Renal cortex interstitium (tissue), 15 donors: ENCODE results near the gene SPEM3. TPM values are rescaled to one million over a fixed set of nuclear protein-coding genes. Genes with fewer than 3 reads are reported as not detected.

ENCODE experiments used
- DNase-seq, 11 donors: peaks; one replicate each; pipeline ENCODE4 v3.0.0-alpha.2; 2013; ENCODE audit warnings: low read depth in 9 of 11, low spot score in 4 of 11; ENCODE audit errors: extremely low read depth in 1 of 11
- long read RNA-seq, 16 experiments: transcript quantifications; one replicate each; lab custom pipeline, GENCODE V29; 2026
- polyA plus RNA-seq, 3 donors: library from polyadenylated mRNA; unstranded; fragments of 120-200 nt; gene quantifications; one replicate each; pipeline ENCODE4 v1.2.1, GENCODE V29; 2013; ENCODE audit not compliant: insufficient read length in 3 of 3

The SPEM3 gene
- not detected for polyA plus RNA-seq
- long read RNA-seq, donor 1 = 0 reads
- long read RNA-seq, donor 2 = 0 reads
- long read RNA-seq, donor 3 = 0 reads
- long read RNA-seq, donor 4 = 0 reads
- long read RNA-seq, donor 5 = 0 reads
- long read RNA-seq, donor 6 = 0 reads
- long read RNA-seq, donor 7 = 0 reads
- long read RNA-seq, donor 8 = 0 reads
- long read RNA-seq, donor 9 = 0 reads
- long read RNA-seq, donor 10 = 0 reads
- long read RNA-seq, donor 11 = 0 reads
- long read RNA-seq, donor 12 = 0 reads
- long read RNA-seq, donor 13 = 0 reads
- long read RNA-seq, donor 14 = 0 reads
- long read RNA-seq, donor 15 = 0 reads
- long read RNA-seq, donor 16 = 0 reads

GRCh38 chr17:7428557-7428956 is at the start of gene SPEM3:
TSS of gene SPEM3 (plus strand) at chr17:7428857. CDS start at chr17:7428903, 46 bp downstream.
- no peak for DNase-seq

DNA sequence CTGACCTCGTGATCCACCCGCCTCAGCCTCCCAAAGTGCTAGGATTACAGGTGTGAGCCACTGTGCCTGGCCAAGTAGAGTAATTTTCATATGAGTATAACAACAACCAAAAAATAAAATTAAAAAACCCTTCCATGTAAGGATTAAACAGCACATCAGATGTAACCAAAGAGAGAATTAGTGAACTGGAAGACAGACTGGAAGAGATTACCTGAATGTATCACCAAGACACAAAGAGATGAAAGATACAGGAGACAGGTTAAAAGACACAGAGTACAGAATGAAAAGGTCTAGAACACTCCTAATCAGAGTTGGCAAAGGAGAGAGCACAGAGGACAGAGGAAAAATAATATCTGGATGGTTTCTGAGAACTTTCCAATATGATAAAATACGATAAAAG is 49.5 kb upstream of the SPEM3 start:
- no peak for DNase-seq

- DNase-seq = no peak
These were observed 48.3 kb upstream of the SPEM3 start for GRCh38 chr17:7380321-7380720.

- DNase-seq = no peak
These were observed 47.6 kb upstream of the SPEM3 start, which contains the start of gene TNK1 for GRCh38 chr17:7380855-7381683. TSS of gene TNK1 (plus strand) at chr17:7381089. CDS start at chr17:7382927, 1,838 bp downstream.

DNA sequence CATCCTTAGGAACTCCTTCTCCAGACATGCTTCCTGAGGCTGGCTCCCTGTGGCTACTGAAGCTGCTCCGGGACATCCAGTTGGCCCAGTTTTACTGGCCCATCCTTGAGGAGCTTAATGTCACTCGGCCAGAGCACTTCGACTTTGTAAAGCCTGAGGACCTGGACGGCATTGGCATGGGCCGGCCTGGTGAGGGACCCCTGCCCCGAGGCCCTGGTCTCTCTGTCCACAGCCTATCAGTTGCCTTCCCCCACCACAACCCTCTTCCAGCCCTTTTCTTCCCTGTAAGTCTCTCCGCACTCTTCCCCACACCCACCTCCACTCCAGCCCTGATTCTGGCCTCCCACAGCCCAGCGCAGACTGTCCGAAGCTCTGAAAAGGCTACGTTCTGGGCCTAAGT is 45.8 kb upstream of the SPEM3 start:
- no peak for DNase-seq

DNA sequence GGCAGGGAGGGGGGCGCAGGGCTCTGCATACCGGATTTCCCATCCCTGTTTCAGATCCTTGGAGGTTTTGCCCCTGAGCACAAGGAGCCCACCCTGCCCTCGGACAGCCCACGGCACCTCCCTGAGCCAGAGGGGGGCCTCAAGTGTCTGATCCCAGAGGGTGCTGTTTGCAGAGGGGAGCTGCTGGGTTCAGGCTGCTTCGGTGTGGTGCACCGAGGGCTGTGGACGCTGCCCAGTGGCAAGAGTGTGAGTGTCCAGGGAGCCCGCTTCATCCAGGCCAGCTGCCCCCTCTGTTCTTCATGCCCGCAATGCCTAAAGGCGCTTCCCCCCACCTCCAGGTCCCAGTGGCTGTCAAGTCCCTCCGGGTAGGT is 45.3 kb upstream of the SPEM3 start:
- DNase-seq = no peak

- DNase-seq = peak in 2 of 11 donors; percentile 64 to 65
These were observed 44.7 kb upstream of the SPEM3 start for GRCh38 chr17:7383742-7384488.

DNA sequence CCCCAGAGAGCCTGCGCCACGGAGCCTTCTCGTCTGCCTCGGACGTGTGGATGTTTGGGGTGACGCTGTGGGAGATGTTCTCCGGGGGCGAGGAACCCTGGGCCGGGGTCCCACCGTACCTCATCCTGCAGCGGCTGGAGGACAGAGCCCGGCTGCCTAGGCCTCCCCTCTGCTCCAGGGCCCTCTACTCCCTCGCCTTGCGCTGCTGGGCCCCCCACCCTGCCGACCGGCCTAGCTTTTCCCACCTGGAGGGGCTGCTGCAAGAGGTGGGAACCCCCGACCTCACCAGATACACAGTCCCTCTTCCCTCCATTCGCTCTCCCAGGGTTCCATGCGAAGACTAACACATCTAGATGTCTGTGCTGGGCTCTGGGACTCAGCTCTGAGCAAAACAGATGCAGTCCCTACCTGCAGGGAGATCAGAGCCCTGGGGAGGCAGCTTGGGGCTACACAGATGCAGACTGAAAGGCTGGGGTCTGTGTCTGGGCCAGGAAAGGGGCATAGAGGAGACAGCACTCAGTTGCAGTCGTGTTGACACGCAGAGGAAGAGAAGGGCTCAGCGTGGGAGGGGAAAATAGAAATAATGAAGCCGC is 44.1 kb upstream of the SPEM3 start:
- DNase-seq = no peak

DNA sequence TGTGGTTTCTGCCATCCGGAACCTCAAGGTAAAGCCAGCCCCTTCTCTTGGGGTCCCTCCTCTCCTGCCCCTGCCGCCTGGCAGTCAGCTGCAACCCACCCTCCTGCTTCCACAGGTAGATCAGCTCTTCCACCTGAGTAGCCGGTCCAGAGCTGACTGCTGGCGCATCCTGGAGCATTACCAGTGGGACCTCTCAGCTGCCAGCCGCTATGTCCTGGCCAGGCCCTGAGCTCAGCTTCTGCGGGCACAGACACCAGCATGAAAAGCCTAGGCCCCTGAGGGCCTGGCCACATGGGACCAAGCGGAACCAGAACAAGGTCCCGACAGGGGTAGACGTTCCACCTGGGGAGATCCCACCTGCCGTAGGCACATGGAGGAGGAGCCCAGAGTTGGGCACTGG is 39.8 kb upstream of the SPEM3 start:
- DNase-seq = no peak

GRCh38 chr17:7389924-7390910 is 38.4 kb upstream of the SPEM3 start:
- DNase-seq = no peak

- DNase-seq = no peak
These were observed 37.4 kb upstream of the SPEM3 start for GRCh38 chr17:7391307-7391706.

DNA sequence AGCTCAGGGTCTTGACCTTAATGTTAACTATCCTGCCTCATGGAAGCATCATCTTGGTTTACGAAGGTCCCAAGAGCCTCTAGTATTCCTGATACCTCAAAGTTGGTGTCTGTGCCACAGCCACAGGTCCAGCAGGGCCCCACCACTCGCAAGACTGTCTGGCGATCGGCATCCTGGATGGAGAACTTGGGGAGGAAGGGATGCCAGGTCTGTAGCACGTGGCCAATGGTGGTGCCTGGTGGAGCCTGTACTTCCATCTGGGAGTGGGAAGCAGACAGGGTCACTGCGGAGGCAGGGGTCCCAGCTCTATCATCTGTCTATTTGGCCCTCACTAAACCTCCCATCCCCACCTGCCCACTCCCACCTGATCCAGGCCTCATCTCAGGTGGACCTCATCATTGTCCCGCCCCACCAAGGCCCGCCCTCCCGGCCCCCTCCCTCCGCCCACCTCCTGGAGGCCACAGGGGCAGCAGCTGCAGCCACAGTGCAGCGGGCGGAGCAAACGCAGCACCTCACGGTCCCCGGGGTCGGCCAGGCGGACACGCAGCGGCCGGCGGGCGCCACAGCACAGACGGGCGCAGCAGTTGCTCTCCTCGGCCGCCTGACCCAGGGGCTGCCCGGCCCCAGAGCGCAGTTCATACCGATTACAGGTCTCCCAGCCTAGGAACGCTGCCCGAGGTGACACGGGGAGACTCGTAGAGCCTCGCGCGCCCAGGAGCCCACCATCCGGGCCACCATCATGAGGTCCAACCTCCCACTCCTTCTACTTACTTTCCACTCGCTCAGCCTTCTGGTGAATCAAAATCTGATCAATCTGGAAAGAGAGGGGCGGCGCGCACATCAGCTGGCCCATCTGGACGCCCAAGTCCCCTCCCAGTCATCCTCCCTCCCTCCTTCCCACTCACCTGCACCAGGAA is 35.7 kb upstream of the SPEM3 start:
- no peak for DNase-seq

GRCh38 chr17:7393613-7394451 is 34.8 kb upstream of the SPEM3 start:
- DNase-seq = no peak

- DNase-seq = peak in 9 of 11 donors; percentile 75 to 82 (median 79)
These were observed 34.0 kb upstream of the SPEM3 start, which contains the start of gene PLSCR3 for GRCh38 chr17:7394452-7395191. TSS of gene PLSCR3 (minus strand) at chr17:7394525. CDS start at chr17:7394110, 415 bp downstream.

- DNase-seq = no peak
These were observed 32.5 kb upstream of the SPEM3 start for GRCh38 chr17:7396147-7396546.
